ENCODE results near the gene HIP1.
A peak's percentile ranks its signal among the peaks of the same experiment; 100 is the strongest.
"Not testable (repeated sequence)": the region's sequence is repeated elsewhere in the genome, so short reads cannot be mapped to it uniquely, and the experiment has no call there.

HIP1 gene

GRCh38 chr7:75567948-75568595 is 170.7 kb downstream of the HIP1 start:
- DNase-seq, result no peak

GRCh38 chr7:75565132-75565837 is 173.5 kb downstream of the HIP1 start:
- no peak for DNase-seq

GRCh38 chr7:75563171-75563570 is 175.6 kb downstream of the HIP1 start:
- no peak for DNase-seq

GRCh38 chr7:75559976-75560365 is 178.8 kb downstream of the HIP1 start:
- DNase-seq, result no peak

- no peak for DNase-seq
Measured at GRCh38 chr7:75559355-75559975, 179.3 kb downstream of the HIP1 start.

GRCh38 chr7:75556835-75557234 is 181.9 kb downstream of the HIP1 start:
- not testable (repeated sequence) for DNase-seq

GRCh38 chr7:75555736-75556135 is 183.0 kb downstream of the HIP1 start:
- no peak for DNase-seq

GRCh38 chr7:75546237-75547015 is 192.3 kb downstream of the HIP1 start:
- DNase-seq, result no peak

GRCh38 chr7:75537731-75538130 is 201.0 kb downstream of the HIP1 start:
- no peak for DNase-seq

- DNase-seq, result no peak
Measured at GRCh38 chr7:75536940-75537538, 201.7 kb downstream of the HIP1 start.

- no peak for DNase-seq
Measured at GRCh38 chr7:75536491-75536890, 202.2 kb downstream of the HIP1 start.

- no peak for DNase-seq
Measured at GRCh38 chr7:75534727-75535307, 203.9 kb downstream of the HIP1 start.

GRCh38 chr7:75533926-75534325 is 204.8 kb downstream of the HIP1 start:
- no peak for DNase-seq

GRCh38 chr7:75532639-75533038 is 206.1 kb downstream of the HIP1 start:
- DNase-seq, result no peak

- no peak for DNase-seq
Measured at GRCh38 chr7:75531359-75531821, 207.4 kb downstream of the HIP1 start.

GRCh38 chr7:75527224-75527722 is 211.5 kb downstream of the HIP1 start:
- not testable (repeated sequence) for DNase-seq

GRCh38 chr7:75521727-75522126 is 217.0 kb downstream of the HIP1 start:
- DNase-seq, result not testable (repeated sequence)

GRCh38 chr7:75518842-75519241 is 219.9 kb downstream of the HIP1 start:
- DNase-seq, result not testable (repeated sequence)

GRCh38 chr7:75509033-75509432 is 229.7 kb downstream of the HIP1 start:
- DNase-seq, result not testable (repeated sequence)

GRCh38 chr7:75492020-75492419 is 246.7 kb downstream of the HIP1 start, which contains the start of gene SPDYE5:
SPDYE5 (plus strand) TSS chr7:75492320; CDS start chr7:75494048, 1,728 bp downstream.
- not testable (repeated sequence) for DNase-seq

- peak; percentile 84 for DNase-seq
Measured at GRCh38 chr7:75485979-75486643, 252.6 kb downstream of the HIP1 start, which contains the start of gene POM121C. POM121C (minus strand) TSS chr7:75486299; CDS start chr7:75441496, 44,803 bp downstream.

All from activated CD8-positive, alpha-beta memory T cell treated with anti-CD3 and anti-CD28 coated beads, Interleukin-2, amount 50 U/mL, for 4 hours (primary cell).